Mucosa of stomach (tissue), 1 donor: ENCODE measurements around the gene PDK1.
A peak's percentile ranks its signal among the peaks of the same experiment; 100 is the strongest.
"Not testable (repeated sequence)": the region's sequence is repeated elsewhere in the genome, so short reads cannot be mapped to it uniquely, and the experiment has no call there.

Experiments used
- H3K27me3 ChIP-seq: one replicate; pipeline ENCODE4 v1.7.0; 2013; ENCODE audit warnings: mild to moderate bottlenecking, low read length; ENCODE audit not compliant: control insufficient read depth, insufficient read depth
- H3K36me3 ChIP-seq: one replicate; pipeline ENCODE4 v1.7.0; 2013; ENCODE audit warnings: low read length; ENCODE audit not compliant: control insufficient read depth, insufficient read depth
- H3K4me1 ChIP-seq: one replicate; pipeline ENCODE4 v1.7.0; 2013; ENCODE audit warnings: mild to moderate bottlenecking, low read length; ENCODE audit not compliant: control insufficient read depth, insufficient read depth
- H3K4me3 ChIP-seq: one replicate; pipeline ENCODE4 v1.7.0; 2013; ENCODE audit warnings: low read length
- H3K9ac ChIP-seq: one replicate; pipeline ENCODE4 v1.7.0; 2013; ENCODE audit warnings: mild to moderate bottlenecking, low read length, moderate library complexity
- H3K9me3 ChIP-seq: one replicate; pipeline ENCODE4 v1.7.0; 2013; ENCODE audit warnings: mild to moderate bottlenecking, low read length, moderate library complexity; ENCODE audit not compliant: control insufficient read depth
- donor health status: Pancreatic carcinoma.

PDK1 gene

DNA sequence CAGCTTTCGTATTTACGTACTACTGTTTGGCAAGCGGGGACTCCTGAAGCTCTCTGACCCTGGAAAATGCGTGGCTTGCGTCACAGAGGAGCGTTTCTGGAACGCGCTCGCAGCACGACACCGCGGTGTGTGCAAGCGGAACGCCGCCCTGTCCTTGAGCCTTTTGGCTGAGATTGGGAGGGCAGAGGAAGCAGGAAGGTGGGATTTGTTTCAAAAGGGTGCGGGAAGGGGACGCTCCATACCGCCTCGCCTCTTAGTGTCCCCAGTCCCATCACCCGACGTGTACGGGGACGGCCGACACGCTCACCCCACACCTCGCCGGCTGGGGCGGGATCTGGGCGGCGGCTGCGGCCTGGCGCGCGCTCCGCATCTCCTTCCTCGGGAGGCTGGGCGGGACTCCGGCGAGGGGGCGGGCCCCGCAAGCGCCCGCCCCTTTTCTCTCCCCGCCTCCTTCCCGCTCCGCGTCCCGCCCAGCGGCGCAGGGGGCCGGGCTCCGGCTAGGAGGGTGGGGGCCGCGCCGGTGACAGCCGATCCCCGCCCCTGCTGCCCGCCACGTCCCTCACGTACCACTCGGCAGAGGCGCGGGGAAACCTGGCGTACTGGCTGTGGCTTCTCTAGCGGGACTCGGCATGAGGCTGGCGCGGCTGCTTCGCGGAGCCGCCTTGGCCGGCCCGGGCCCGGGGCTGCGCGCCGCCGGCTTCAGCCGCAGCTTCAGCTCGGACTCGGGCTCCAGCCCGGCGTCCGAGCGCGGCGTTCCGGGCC lies at the start of gene PDK1:
PDK1 (plus strand) TSS at position 569 of the 762 bp plus-strand sequence; CDS start at position 630, 61 bp downstream.
- H3K36me3 ChIP-seq: no peaks in the 10 kb centered on the region
- peak within 1 kb of the TSS; percentile 97 for H3K4me3 ChIP-seq
- peaks cover 5% of the 10 kb centered on the region for H3K4me1 ChIP-seq
- H3K9me3 ChIP-seq: no peaks in the 10 kb centered on the region
- H3K9ac ChIP-seq: peak within 1 kb of the TSS; percentile 75
- H3K27me3 ChIP-seq: no peaks in the 10 kb centered on the region

GRCh38 chr2:172507199-172507598 lies 48.7 kb upstream of the PDK1 start:
- Histone ChIP-seq H3K4me3 (no peak overlapping the region), H3K36me3 (no peaks in the 10 kb centered on the region), H3K9ac (no peak overlapping the region), H3K9me3 (peaks cover under 1% of the 10 kb centered on the region), H3K27me3 (no peaks in the 10 kb centered on the region), H3K4me1 (no peaks in the 10 kb centered on the region)

- Histone ChIP-seq H3K9me3 (peaks cover 13% of the 10 kb centered on the region), H3K9ac (no peak overlapping the region), H3K27me3 (no peaks in the 10 kb centered on the region), H3K4me1 (no peaks in the 10 kb centered on the region), H3K36me3 (no peaks in the 10 kb centered on the region), H3K4me3 (no peak overlapping the region)
Observed at GRCh38 chr2:172510088-172510487, 45.8 kb upstream of the PDK1 start.

DNA sequence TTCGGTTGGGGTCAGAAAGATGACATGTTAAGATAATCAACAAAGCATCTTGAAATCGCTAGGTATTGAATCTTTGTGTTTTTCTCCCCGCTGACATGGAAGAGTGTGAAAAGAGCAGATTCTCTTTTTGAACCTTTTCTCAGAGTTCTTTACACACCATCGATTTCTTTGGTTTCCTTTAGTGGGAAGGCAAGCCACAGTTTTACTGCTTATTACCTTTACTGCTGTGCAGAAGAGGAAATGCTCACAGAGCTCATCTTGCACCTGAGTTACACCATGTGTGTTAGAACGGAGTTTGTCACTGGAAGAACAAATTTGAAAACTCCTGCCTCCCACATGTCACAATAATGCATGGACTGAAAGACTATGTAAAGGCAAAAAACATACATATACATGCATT lies 45.3 kb upstream of the PDK1 start:
- H3K36me3 ChIP-seq: no peaks in the 10 kb centered on the region
- H3K9ac ChIP-seq: no peak overlapping the region
- H3K9me3 ChIP-seq: peaks cover 13% of the 10 kb centered on the region
- H3K27me3 ChIP-seq: no peaks in the 10 kb centered on the region
- no peak overlapping the region for H3K4me3 ChIP-seq
- no peaks in the 10 kb centered on the region for H3K4me1 ChIP-seq

DNA sequence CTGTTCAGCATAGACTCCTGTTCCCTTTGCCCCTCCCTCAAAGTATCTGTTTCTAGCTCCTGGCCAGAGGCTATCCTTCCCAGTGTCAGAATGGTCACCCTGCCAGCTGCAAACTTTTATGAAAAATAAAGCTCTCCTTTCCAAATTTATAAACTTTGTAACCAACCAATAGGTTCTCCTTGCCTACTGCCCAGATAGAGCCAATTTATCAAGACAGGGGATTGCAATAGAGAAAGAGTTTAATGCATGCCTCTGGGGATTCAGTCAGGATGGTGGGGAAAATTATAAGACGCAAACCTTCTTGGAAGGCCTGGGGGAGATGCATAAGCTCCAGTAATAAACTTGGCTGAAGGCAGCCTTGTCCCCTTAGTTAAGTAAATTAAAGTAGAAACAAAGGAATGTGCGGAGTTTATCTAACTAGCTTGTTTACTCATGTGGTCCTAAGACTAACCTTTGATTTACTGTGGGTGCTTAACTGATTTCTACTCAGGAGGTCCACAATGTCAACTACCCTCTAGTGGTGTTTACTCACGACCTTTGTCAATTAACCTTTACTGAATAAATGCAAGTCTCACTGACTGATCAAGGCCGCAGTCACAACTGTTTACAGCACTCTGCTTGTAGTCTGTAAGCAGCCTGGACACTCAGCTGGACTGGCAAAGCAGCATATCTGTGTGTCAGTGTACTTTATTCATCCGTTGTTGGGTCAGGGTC lies 42.9 kb upstream of the PDK1 start:
- H3K36me3 ChIP-seq: no peaks in the 10 kb centered on the region
- H3K9ac ChIP-seq: no peak overlapping the region
- H3K9me3 ChIP-seq: peaks cover 13% of the 10 kb centered on the region
- H3K4me1 ChIP-seq: no peaks in the 10 kb centered on the region
- H3K4me3 ChIP-seq: no peak overlapping the region
- H3K27me3 ChIP-seq: no peaks in the 10 kb centered on the region

GRCh38 chr2:172513524-172513900 lies 42.4 kb upstream of the PDK1 start:
- Histone ChIP-seq H3K9ac (no peak overlapping the region), H3K36me3 (no peaks in the 10 kb centered on the region), H3K27me3 (no peaks in the 10 kb centered on the region), H3K4me3 (no peak overlapping the region), H3K4me1 (no peaks in the 10 kb centered on the region), H3K9me3 (peaks cover 13% of the 10 kb centered on the region)

GRCh38 chr2:172513935-172514586 lies 41.8 kb upstream of the PDK1 start:
- peaks cover 13% of the 10 kb centered on the region for H3K9me3 ChIP-seq
- H3K36me3 ChIP-seq: no peaks in the 10 kb centered on the region
- no peaks in the 10 kb centered on the region for H3K4me1 ChIP-seq
- no peak overlapping the region for H3K9ac ChIP-seq
- H3K4me3 ChIP-seq: no peak overlapping the region
- no peaks in the 10 kb centered on the region for H3K27me3 ChIP-seq

GRCh38 chr2:172516299-172516698 lies 39.6 kb upstream of the PDK1 start:
- H3K36me3 ChIP-seq: no peaks in the 10 kb centered on the region
- no peaks in the 10 kb centered on the region for H3K4me1 ChIP-seq
- no peak overlapping the region for H3K4me3 ChIP-seq
- H3K27me3 ChIP-seq: no peaks in the 10 kb centered on the region
- no peak overlapping the region for H3K9ac ChIP-seq
- H3K9me3 ChIP-seq: peaks cover 13% of the 10 kb centered on the region

GRCh38 chr2:172518995-172519394 lies 36.9 kb upstream of the PDK1 start:
- no peaks in the 10 kb centered on the region for H3K36me3 ChIP-seq
- no peak overlapping the region for H3K4me3 ChIP-seq
- H3K27me3 ChIP-seq: no peaks in the 10 kb centered on the region

DNA sequence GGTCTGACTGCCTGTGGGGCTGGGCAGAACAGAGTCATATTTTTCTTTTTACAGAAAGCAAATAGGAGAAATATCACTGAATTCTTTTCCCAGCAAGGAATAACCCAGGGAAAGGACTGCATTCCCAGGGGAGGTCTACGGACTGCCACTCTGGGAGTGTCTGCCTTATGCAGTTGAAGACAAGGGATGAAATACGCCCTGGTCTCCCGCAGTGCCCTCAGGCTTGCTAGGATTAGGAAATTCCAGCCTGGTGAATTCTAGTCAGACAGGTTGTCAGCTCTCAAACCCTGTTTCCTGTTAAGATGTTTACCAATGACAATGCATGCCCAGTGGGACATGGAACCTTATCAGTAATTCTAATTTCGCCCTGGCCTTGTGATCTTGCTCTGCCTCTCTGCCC lies 30.3 kb upstream of the PDK1 start:
- Histone ChIP-seq H3K9me3 (no peaks in the 10 kb centered on the region), H3K9ac (no peak overlapping the region), H3K27me3 (no peaks in the 10 kb centered on the region), H3K4me3 (no peak overlapping the region), H3K36me3 (no peaks in the 10 kb centered on the region), H3K4me1 (no peaks in the 10 kb centered on the region)

More at GRCh38 chr2:172518995-172519394, 36.9 kb upstream of the PDK1 start:
- H3K9me3 ChIP-seq: no peaks in the 10 kb centered on the region
- no peak overlapping the region for H3K9ac ChIP-seq
- H3K4me1 ChIP-seq: no peaks in the 10 kb centered on the region

GRCh38 chr2:172531309-172531708 lies 24.6 kb upstream of the PDK1 start:
- H3K36me3 ChIP-seq: no peaks in the 10 kb centered on the region
- no peaks in the 10 kb centered on the region for H3K9me3 ChIP-seq
- peaks cover 10% of the 10 kb centered on the region for H3K4me1 ChIP-seq
- H3K4me3 ChIP-seq: no peak overlapping the region
- H3K9ac ChIP-seq: no peak overlapping the region
- no peaks in the 10 kb centered on the region for H3K27me3 ChIP-seq

DNA sequence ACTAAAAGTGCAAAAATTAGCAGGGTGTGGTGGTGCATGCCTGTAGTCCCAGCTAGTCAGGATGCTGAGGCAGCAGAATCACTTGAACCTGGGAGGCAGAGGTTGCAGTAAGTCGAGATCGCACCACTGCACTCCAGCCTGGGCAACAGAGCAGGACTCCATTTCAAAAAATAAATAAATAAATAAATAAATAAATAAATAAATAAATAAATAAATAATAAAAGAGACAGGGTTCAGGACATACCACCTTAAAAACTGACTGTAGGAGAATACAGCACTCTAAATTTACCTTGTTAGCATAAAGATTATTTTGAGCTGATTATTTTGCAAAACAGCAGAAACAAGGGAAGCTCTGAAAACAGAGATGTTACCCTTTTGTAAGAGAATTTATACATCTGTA lies 23.4 kb upstream of the PDK1 start:
- H3K36me3 ChIP-seq, H3K9me3 ChIP-seq: not testable (repeated sequence)

More for the DNA sequence above, 23.4 kb upstream of the PDK1 start:
- H3K4me3 ChIP-seq, H3K4me1 ChIP-seq, H3K27me3 ChIP-seq, H3K9ac ChIP-seq: not testable (repeated sequence)
